Measurements from ENCODE around the gene FAM83F. TPM values are rescaled to one million over a fixed set of nuclear protein-coding genes. Genes with fewer than 3 reads are reported as not detected.

FAM83F gene
- total and polyA plus RNA-seq, 10 of the 15 experiments (the other 5 are each of a cell fraction or from before 2014, with no cell fraction given): 0.01 to 0.05 (median 0.01) TPM; not detected in 7

DNA sequence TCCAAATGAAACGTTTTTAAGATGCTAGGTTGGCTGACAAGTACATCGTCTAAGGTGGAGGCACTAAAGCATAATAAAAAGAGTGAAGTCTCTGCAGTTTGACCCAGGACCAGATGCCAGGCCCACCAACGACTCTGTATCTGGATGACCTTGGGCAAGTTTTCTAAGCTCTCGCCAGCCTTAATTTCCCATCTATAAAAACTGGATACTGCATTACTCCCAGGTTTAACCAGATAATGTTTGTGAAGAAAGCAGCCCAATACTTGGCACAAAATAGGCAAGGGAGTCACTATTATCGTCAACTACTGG lies 49.0 kb downstream of the FAM83F start:
- intact Hi-C loops (cut with micrococcal nuclease; ENCODE audit: unreplicated experiment): loop anchor here (1.0 to 2.0 kb wide), 2 partner anchors 135 to 303 kb away; partner anchors contain the start of gene ADSL
- peak overlapping the region; percentile 71 for H3K9ac ChIP-seq (ENCODE audit: control insufficient read depth, insufficient read depth, low read length)

More for the DNA sequence above, 49.0 kb downstream of the FAM83F start:
- TF ChIP-seq MTA3 (IDR thresholded peaks at IDR 0.05; ENCODE audit: borderline replicate concordance, low read length) (no peak), MEF2B (IDR thresholded peaks at IDR 0.05; ENCODE audit: partially characterized antibody, poor library complexity, severe bottlenecking) (peak; percentile 27), ZSCAN29 (IDR thresholded peaks at IDR 0.05) (0 out of 2 replicates have a peak, but pooled peaks have one; percentile 47), MLLT1 (IDR thresholded peaks at IDR 0.05) (peak; percentile 75; the same call in 1 of the 2 replicates), ZNF687 (IDR thresholded peaks at IDR 0.05) (peak; percentile 88), GATAD2B (conservative IDR thresholded peaks at IDR 0.05; ENCODE audit: low read depth) (0 out of 2 replicates have a peak, but pooled peaks have one; percentile 39), NR2F1 (conservative IDR thresholded peaks at IDR 0.05) (peak; percentile 83), CHD2 (IDR thresholded peaks at IDR 0.05; ENCODE audit: borderline replicate concordance, low read depth, low read length) (no peak), MTA2 (IDR thresholded peaks at IDR 0.05; ENCODE audit: low read depth) (0 out of 2 replicates have a peak, but pooled peaks have one; percentile 53)
- TF ChIP-seq, protein P1, sequence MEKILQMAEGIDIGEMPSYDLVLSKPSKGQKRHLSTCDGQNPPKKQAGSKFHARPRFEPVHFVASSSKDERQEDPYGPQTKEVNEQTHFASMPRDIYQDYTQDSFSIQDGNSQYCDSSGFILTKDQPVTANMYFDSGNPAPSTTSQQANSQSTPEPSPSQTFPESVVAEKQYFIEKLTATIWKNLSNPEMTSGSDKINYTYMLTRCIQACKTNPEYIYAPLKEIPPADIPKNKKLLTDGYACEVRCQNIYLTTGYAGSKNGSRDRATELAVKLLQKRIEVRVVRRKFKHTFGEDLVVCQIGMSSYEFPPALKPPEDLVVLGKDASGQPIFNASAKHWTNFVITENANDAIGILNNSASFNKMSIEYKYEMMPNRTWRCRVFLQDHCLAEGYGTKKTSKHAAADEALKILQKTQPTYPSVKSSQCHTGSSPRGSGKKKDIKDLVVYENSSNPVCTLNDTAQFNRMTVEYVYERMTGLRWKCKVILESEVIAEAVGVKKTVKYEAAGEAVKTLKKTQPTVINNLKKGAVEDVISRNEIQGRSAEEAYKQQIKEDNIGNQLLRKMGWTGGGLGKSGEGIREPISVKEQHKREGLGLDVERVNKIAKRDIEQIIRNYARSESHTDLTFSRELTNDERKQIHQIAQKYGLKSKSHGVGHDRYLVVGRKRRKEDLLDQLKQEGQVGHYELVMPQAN (conservative IDR thresholded peaks at IDR 0.05): 0 out of 2 replicates have a peak, but pooled peaks have one; percentile 35
- Histone ChIP-seq H3K4me2 (ENCODE audit: control insufficient read depth, insufficient read depth) (peak overlapping the region; percentile 93), H3K27ac (ENCODE audit: control insufficient read depth, insufficient read depth) (peak overlapping the region; percentile 81), H2AFZ (ENCODE audit: control insufficient read depth, low read depth, low read length) (peak overlapping the region; percentile 89), H3K36me3 (ENCODE audit: control insufficient read depth in 2 of 2, insufficient read depth in 2 of 2, low read length in 1 of 2) (no peaks in the 10 kb centered on the region), H4K20me1 (ENCODE audit: control insufficient read depth, insufficient read depth) (no peaks in the 10 kb centered on the region), H3K4me1 (ENCODE audit: control insufficient read depth, insufficient read depth, low read length) (peaks cover 6% of the 10 kb centered on the region), H3K9me3 (replicated peaks; ENCODE audit: control insufficient read depth, insufficient read depth, low read length) (no peaks in the 10 kb centered on the region), H3K27me3 (replicated peaks in 1 of 2; ENCODE audit: control insufficient read depth in 2 of 2, insufficient read depth in 2 of 2, low read length in 1 of 2) (peaks cover 0 to 1% of the 10 kb centered on the region in 2 experiments; a peak in 1 of 4 replicates), H3K79me2 (ENCODE audit: control insufficient read depth, insufficient read depth, low read length) (peaks cover 5% of the 10 kb centered on the region), H3K4me3 (peak overlapping the region; percentile 72)
- in situ Hi-C loops (cut with MboI): loop anchor here (5.0 kb wide), 1 partner anchor 551 kb away; no protein-coding TSS in a partner anchor
- no peak for FAIRE-seq
- ChIA-PET POLR2A (interaction anchor here (0.8 to 2.0 kb wide), 14 partner anchors 10 to 724 kb away, joined by 3 to 28 read pairs (median 5); partner anchors contain the start of genes ADSL, MIEF1, RPL3 and RPS19BP1), SMC1A (ENCODE audit: uncharacterized antibody, unreplicated experiment) (interaction anchor here (0.6 to 2.0 kb wide), 19 partner anchors 13 to 1052 kb away, joined by 3 to 33 read pairs (median 4); partner anchors contain the start of genes ADSL and TNRC6B), CTCF (interaction anchor here (0.6 to 2.3 kb wide), 15 partner anchors 9 to 855 kb away, joined by 3 to 26 read pairs (median 5); partner anchors contain the start of genes ADSL, RPS19BP1 and TNRC6B), RAD21 (ENCODE audit: unreplicated experiment) (interaction anchor here (0.9 to 2.4 kb wide), 17 partner anchors 9 to 977 kb away, joined by 3 to 45 read pairs (median 6); partner anchors contain the start of genes ADSL, ATF4 and TNRC6B)
- ATAC-seq: no peak
- no TSS peak for BruUV-seq (replicated peaks)
- no peak for DNase-seq (ENCODE audit: low read depth, low spot score)
- 51% methylated on average over 5 of the region's 5 CpGs for WGBS (ENCODE audit: insufficient coverage, insufficient replicate concordance, low lambda C conversion rate, missing lambda C conversion rate)

Data from GM12878 (cell line).